GM12878 (cell line): ENCODE results near the gene OR4D2. TPM values are rescaled to one million over a fixed set of nuclear protein-coding genes. Genes with fewer than 3 reads are reported as not detected.

Source experiments
- BACH1 ChIP-seq: fragments of 450-650 bp; IDR thresholded peaks from 2 replicates; pipeline ENCODE4 v1.6.1; 2017; ENCODE audit warnings: mild to moderate bottlenecking, borderline replicate concordance
- BCL11A ChIP-seq: IDR thresholded peaks from 2 replicates; pipeline ENCODE4 v1.6.1; 2011; ENCODE audit warnings: low read depth, low read length
- BRCA1 ChIP-seq: IDR thresholded peaks from 2 replicates; pipeline ENCODE4 v1.6.1; 2011; ENCODE audit warnings: low read depth, low read length, improper control_type of control experiment
- CBX3 ChIP-seq: fragments of 200-600 bp; sonication (generic); IDR thresholded peaks from 2 replicates; pipeline ENCODE4 v1.6.1; 2016; ENCODE audit warnings: low read depth, borderline replicate concordance
- CEBPB ChIP-seq, 2 experiments: fragments of 150-350 bp in 1 of 2; IDR thresholded peaks; 2 replicates each; pipeline ENCODE4 v1.6.1; 2012 to 2014; ENCODE audit warnings: low read depth in 2 of 2, low read length in 2 of 2, borderline replicate concordance in 1 of 2, inconsistent platforms in 1 of 2
- HCFC1 ChIP-seq: fragments of 150-350 bp; IDR thresholded peaks from 2 replicates; pipeline ENCODE4 v1.6.1; 2014; ENCODE audit warnings: low read length
- MYB ChIP-seq: fragments of 150-350 bp; IDR thresholded peaks from 2 replicates; pipeline ENCODE4 v1.6.1; 2014; ENCODE audit warnings: mild to moderate bottlenecking, low read depth, low read length, borderline replicate concordance
- NFXL1 ChIP-seq: fragments of 450-650 bp; IDR thresholded peaks from 2 replicates; pipeline ENCODE4 v1.6.1; 2017; ENCODE audit warnings: antibody characterized with exemption, mild to moderate bottlenecking, borderline replicate concordance
- NKRF ChIP-seq: fragments of 450-650 bp; conservative IDR thresholded peaks from 2 replicates; pipeline ENCODE4 v1.6.1; 2017; ENCODE audit warnings: mild to moderate bottlenecking, moderate library complexity
- RELA ChIP-seq: fragments of 450-650 bp; IDR thresholded peaks from 2 replicates; pipeline ENCODE4 v1.8.0; 2014; ENCODE audit warnings: borderline replicate concordance; ENCODE audit not compliant: partially characterized antibody
- RFX5 ChIP-seq: IDR thresholded peaks from 2 replicates; pipeline ENCODE4 v1.6.1; 2011; ENCODE audit warnings: low read depth, low read length, improper control_type of control experiment
- SUZ12 ChIP-seq: fragments of 200-600 bp; sonication (generic); IDR thresholded peaks from one replicate; pipeline ENCODE4 v1.6.1; 2018; ENCODE audit warnings: antibody characterized with exemption, mild to moderate bottlenecking; ENCODE audit not compliant: unreplicated experiment
- TCF12 ChIP-seq: IDR thresholded peaks from 2 replicates; pipeline ENCODE4 v1.6.1; 2011; ENCODE audit warnings: low read depth, mild to moderate bottlenecking, low read length
- USF2 ChIP-seq: IDR thresholded peaks from 2 replicates; pipeline ENCODE4 v1.6.1; 2011; ENCODE audit warnings: low read depth, low read length, improper control_type of control experiment, borderline replicate concordance
- polyA plus RNA-seq, 11 experiments: library from polyadenylated mRNA; depleted of rRNA in 4 of 11; unstranded in 6 of 11; stranded (reverse) in 5 of 11; fragments of >200 nt; fragmentation: Nextera tagmentation in 4 of 11; fragmentation: Illumina TruSeq in 1 of 11; extraction: Ambion mirVana in 4 of 11; extraction: Trizol in 1 of 11; gene quantifications; 1 replicate in 1 of 11; 2 replicates in 10 of 11; pipeline versions ENCODE4 v1.2.1 to v1.2.3, GENCODE V29; 2011 to 2016; ENCODE audit warnings: inconsistent platforms in 2 of 11, missing spikeins in 2 of 11, low read depth in 1 of 11
- total RNA-seq, 4 experiments: library from RNA; depleted of rRNA in 3 of 4; stranded (reverse); fragments of >200 nt in 3 of 4; fragmentation: Illumina TruSeq in 1 of 4; extraction: Trizol in 1 of 4; gene quantifications; 2 replicates each; pipeline versions ENCODE4 v1.2.1 to v1.2.3, GENCODE V29; 2013 to 2021
- TF ChIP-seq, protein P1 (sequence below): fragments of 450-650 bp; IDR thresholded peaks from 2 replicates; pipeline ENCODE4 v1.6.1; 2016; ENCODE audit warnings: mild to moderate bottlenecking
- TF ChIP-seq, protein P2 (sequence below): fragments of 150-350 bp; IDR thresholded peaks from 2 replicates; pipeline ENCODE4 v1.6.1; 2014; ENCODE audit warnings: mild to moderate bottlenecking, low read depth, low read length
- TF ChIP-seq, protein P3 (sequence below): fragments of 450-650 bp; IDR thresholded peaks from 2 replicates; pipeline ENCODE4 v1.6.1; 2017; ENCODE audit warnings: mild to moderate bottlenecking, moderate library complexity
- TF ChIP-seq, protein P4 (sequence below): fragments of 450-650 bp; IDR thresholded peaks from 2 replicates; pipeline ENCODE4 v1.6.1; 2016; ENCODE audit warnings: mild to moderate bottlenecking

OR4D2 gene
- total and polyA plus RNA-seq, 10 of the 15 experiments (the other 5 are each of a cell fraction or from before 2014, with no cell fraction given): 0.04 TPM; not detected in 9

DNA sequence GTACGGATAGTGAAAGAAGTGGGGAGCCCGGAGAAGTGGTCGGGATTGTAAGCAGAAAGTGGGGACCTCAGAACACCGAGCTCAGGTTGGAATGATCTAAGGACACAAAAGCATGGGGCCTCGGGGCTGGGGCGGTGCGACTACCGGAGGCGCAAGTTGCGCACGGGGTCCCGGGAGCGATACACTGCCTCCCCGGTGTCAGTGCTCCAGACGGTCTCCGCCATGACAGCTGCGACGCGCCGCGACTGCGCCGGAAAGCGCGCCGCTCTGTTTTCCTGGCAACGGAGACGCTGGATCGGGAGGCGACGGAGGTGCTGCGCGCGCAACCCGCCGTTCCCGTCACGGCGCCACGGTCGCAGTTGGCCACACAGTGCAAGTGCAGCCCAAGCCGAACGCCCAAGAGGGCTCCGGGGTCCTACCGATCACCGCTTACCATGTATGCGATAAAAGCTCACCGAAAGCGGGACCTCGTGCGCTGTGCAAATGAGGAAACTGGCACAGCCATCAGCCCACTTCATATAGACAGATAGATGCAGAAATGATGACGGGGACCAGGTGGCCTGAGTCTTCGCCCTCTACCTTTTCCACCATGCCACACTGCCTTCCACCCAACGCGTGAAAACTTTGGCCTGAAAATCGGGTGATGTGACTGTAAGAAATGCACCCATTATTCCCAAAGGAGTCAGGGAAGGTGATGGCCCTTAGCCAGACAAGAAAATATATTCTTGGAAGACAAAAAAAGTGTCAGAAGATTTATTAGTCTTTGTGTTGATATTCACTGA, 52.4 kb downstream of the OR4D2 start, which contains the start of gene MKS1 (continued):
- TF ChIP-seq NKRF (peak; percentile 62; the same call in 1 of the 2 replicates), NFXL1 (no peak), BACH1 (peak; percentile 45; the same call in 1 of the 2 replicates), SUZ12 (no peak), USF2 (no peak), HCFC1 (peak; percentile 66), RELA (peak; percentile 63), CBX3 (no peak), CEBPB (IDR thresholded peaks at IDR 0.05; ENCODE audit: borderline replicate concordance in 1 of 2, low read depth in 2 of 2, low read length in 2 of 2) (no peak), BRCA1 (no peak), TCF12 (peak; percentile 57; the same call in 1 of the 2 replicates), BCL11A (no peak), RFX5 (peak; percentile 36), MYB (no peak)
- TF ChIP-seq, protein P1, sequence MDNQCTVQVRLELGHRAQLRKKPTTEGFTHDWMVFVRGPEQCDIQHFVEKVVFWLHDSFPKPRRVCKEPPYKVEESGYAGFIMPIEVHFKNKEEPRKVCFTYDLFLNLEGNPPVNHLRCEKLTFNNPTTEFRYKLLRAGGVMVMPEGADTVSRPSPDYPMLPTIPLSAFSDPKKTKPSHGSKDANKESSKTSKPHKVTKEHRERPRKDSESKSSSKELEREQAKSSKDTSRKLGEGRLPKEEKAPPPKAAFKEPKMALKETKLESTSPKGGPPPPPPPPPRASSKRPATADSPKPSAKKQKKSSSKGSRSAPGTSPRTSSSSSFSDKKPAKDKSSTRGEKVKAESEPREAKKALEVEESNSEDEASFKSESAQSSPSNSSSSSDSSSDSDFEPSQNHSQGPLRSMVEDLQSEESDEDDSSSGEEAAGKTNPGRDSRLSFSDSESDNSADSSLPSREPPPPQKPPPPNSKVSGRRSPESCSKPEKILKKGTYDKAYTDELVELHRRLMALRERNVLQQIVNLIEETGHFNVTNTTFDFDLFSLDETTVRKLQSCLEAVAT: peak; percentile 31
- TF ChIP-seq, protein P2, sequence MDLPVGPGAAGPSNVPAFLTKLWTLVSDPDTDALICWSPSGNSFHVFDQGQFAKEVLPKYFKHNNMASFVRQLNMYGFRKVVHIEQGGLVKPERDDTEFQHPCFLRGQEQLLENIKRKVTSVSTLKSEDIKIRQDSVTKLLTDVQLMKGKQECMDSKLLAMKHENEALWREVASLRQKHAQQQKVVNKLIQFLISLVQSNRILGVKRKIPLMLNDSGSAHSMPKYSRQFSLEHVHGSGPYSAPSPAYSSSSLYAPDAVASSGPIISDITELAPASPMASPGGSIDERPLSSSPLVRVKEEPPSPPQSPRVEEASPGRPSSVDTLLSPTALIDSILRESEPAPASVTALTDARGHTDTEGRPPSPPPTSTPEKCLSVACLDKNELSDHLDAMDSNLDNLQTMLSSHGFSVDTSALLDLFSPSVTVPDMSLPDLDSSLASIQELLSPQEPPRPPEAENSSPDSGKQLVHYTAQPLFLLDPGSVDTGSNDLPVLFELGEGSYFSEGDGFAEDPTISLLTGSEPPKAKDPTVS: no peak
- TF ChIP-seq, protein P3, sequence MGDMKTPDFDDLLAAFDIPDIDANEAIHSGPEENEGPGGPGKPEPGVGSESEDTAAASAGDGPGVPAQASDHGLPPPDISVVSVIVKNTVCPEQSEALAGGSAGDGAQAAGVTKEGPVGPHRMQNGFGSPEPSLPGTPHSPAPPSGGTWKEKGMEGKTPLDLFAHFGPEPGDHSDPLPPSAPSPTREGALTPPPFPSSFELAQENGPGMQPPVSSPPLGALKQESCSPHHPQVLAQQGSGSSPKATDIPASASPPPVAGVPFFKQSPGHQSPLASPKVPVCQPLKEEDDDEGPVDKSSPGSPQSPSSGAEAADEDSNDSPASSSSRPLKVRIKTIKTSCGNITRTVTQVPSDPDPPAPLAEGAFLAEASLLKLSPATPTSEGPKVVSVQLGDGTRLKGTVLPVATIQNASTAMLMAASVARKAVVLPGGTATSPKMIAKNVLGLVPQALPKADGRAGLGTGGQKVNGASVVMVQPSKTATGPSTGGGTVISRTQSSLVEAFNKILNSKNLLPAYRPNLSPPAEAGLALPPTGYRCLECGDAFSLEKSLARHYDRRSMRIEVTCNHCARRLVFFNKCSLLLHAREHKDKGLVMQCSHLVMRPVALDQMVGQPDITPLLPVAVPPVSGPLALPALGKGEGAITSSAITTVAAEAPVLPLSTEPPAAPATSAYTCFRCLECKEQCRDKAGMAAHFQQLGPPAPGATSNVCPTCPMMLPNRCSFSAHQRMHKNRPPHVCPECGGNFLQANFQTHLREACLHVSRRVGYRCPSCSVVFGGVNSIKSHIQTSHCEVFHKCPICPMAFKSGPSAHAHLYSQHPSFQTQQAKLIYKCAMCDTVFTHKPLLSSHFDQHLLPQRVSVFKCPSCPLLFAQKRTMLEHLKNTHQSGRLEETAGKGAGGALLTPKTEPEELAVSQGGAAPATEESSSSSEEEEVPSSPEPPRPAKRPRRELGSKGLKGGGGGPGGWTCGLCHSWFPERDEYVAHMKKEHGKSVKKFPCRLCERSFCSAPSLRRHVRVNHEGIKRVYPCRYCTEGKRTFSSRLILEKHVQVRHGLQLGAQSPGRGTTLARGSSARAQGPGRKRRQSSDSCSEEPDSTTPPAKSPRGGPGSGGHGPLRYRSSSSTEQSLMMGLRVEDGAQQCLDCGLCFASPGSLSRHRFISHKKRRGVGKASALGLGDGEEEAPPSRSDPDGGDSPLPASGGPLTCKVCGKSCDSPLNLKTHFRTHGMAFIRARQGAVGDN: peak; percentile 68; the same call in 1 of the 2 replicates
- TF ChIP-seq, protein P4, sequence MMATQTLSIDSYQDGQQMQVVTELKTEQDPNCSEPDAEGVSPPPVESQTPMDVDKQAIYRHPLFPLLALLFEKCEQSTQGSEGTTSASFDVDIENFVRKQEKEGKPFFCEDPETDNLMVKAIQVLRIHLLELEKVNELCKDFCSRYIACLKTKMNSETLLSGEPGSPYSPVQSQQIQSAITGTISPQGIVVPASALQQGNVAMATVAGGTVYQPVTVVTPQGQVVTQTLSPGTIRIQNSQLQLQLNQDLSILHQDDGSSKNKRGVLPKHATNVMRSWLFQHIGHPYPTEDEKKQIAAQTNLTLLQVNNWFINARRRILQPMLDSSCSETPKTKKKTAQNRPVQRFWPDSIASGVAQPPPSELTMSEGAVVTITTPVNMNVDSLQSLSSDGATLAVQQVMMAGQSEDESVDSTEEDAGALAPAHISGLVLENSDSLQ: peak; percentile 61
